ENCODE measurements around the gene C14orf119. TPM values are rescaled to one million over a fixed set of nuclear protein-coding genes. Genes with fewer than 3 reads are reported as not detected.
A peak's percentile ranks its signal among the peaks of the same experiment; 100 is the strongest.

The C14orf119 gene
- total RNA-seq, 1 donor from 2014 or later: 37.5 TPM

GRCh38 chr14:23115039-23115731 lies 19.9 kb downstream of the C14orf119 start:
- Histone ChIP-seq H3K4me2 (no peak overlapping the region), H2AFZ (replicated peaks) (no peak overlapping the region), H4K20me1 (ENCODE audit: low read depth) (no peaks in the 10 kb centered on the region), H3K79me2 (ENCODE audit: low read depth) (no peaks in the 10 kb centered on the region), H3K4me3 (no peak overlapping the region), H3K9me3 (ENCODE audit: low read depth) (no peaks in the 10 kb centered on the region), H3K9ac (no peak overlapping the region), H3K4me1 (peaks cover 24% of the 10 kb centered on the region), H3K27ac (no peak overlapping the region), H3F3A (ENCODE audit: low read depth) (peaks cover 6% of the 10 kb centered on the region), H3K36me3 (no peaks in the 10 kb centered on the region), H3K27me3 (peaks cover 12% of the 10 kb centered on the region)
- Mint-ChIP-seq H3K4me3 (no peak overlapping the region), H3K9me3 (no peaks in the 10 kb centered on the region), H3K27me3 (ENCODE audit: insufficient read depth, low read depth) (peaks cover 4% of the 10 kb centered on the region), H3K4me1 (peaks cover 22% of the 10 kb centered on the region), H3K36me3 (no peaks in the 10 kb centered on the region), H3K27ac (no peak overlapping the region)
- no peak for DNase-seq (ENCODE audit: low spot score)
- no peak for TF ChIP-seq CTCF (IDR thresholded peaks at IDR 0.05)
- no peak for TF ChIP-seq EZH2 (IDR thresholded peaks at IDR 0.05)
- no peak for TF ChIP-seq EZH2phosphoT487 (IDR thresholded peaks at IDR 0.05)

- no peaks in the 10 kb centered on the region for H3K9me3 Mint-ChIP-seq
- no peak for DNase-seq (ENCODE audit: low spot score)
- H3K9ac ChIP-seq: no peak overlapping the region
These were observed 20.6 kb downstream of the C14orf119 start for GRCh38 chr14:23115918-23116317.

GRCh38 chr14:23117371-23118020 lies 22.2 kb downstream of the C14orf119 start:
- no peaks in the 10 kb centered on the region for H3K9me3 ChIP-seq (ENCODE audit: low read depth)
- H3K36me3 Mint-ChIP-seq: no peaks in the 10 kb centered on the region
- H3K27me3 ChIP-seq: no peaks in the 10 kb centered on the region
- no peak overlapping the region for H3K4me3 Mint-ChIP-seq
- no peak overlapping the region for H3K4me3 ChIP-seq
- no peak overlapping the region for H3K9ac ChIP-seq
- no peaks in the 10 kb centered on the region for H3K9me3 Mint-ChIP-seq
- H4K20me1 ChIP-seq (ENCODE audit: low read depth): no peaks in the 10 kb centered on the region
- H3F3A ChIP-seq (ENCODE audit: low read depth): peaks cover 12% of the 10 kb centered on the region
- H3K4me2 ChIP-seq: no peak overlapping the region
- no peaks in the 10 kb centered on the region for H3K36me3 ChIP-seq
- H3K27ac ChIP-seq: no peak overlapping the region
- peak overlapping the region; percentile 30 for H3K27ac Mint-ChIP-seq
- H3K4me1 ChIP-seq: peaks cover 27% of the 10 kb centered on the region
- no peaks in the 10 kb centered on the region for H3K79me2 ChIP-seq (ENCODE audit: low read depth)
- no peak for DNase-seq (ENCODE audit: low spot score)
- H3K27me3 Mint-ChIP-seq (ENCODE audit: insufficient read depth, low read depth): peaks cover 6% of the 10 kb centered on the region
- no peak for TF ChIP-seq CTCF (IDR thresholded peaks at IDR 0.05)
- no peak for TF ChIP-seq EZH2phosphoT487 (IDR thresholded peaks at IDR 0.05)
- no peak for TF ChIP-seq EZH2 (IDR thresholded peaks at IDR 0.05)
- no peak overlapping the region for H2AFZ ChIP-seq (replicated peaks)
- peaks cover 44% of the 10 kb centered on the region for H3K4me1 Mint-ChIP-seq

More at GRCh38 chr14:23115918-23116317, 20.6 kb downstream of the C14orf119 start:
- no peak overlapping the region for H3K27ac Mint-ChIP-seq
- no peak overlapping the region for H3K4me2 ChIP-seq
- H3K36me3 ChIP-seq: no peaks in the 10 kb centered on the region
- peaks cover 25% of the 10 kb centered on the region for H3K4me1 ChIP-seq
- peaks cover 29% of the 10 kb centered on the region for H3K4me1 Mint-ChIP-seq
- H3F3A ChIP-seq (ENCODE audit: low read depth): peaks cover 6% of the 10 kb centered on the region
- no peaks in the 10 kb centered on the region for H4K20me1 ChIP-seq (ENCODE audit: low read depth)
- no peaks in the 10 kb centered on the region for H3K36me3 Mint-ChIP-seq
- peaks cover 10% of the 10 kb centered on the region for H3K27me3 ChIP-seq
- no peaks in the 10 kb centered on the region for H3K79me2 ChIP-seq (ENCODE audit: low read depth)
- H2AFZ ChIP-seq (replicated peaks): no peak overlapping the region
- no peak for TF ChIP-seq EZH2phosphoT487 (IDR thresholded peaks at IDR 0.05)
- TF ChIP-seq CTCF (IDR thresholded peaks at IDR 0.05): no peak
- TF ChIP-seq EZH2 (IDR thresholded peaks at IDR 0.05): no peak
- no peaks in the 10 kb centered on the region for H3K9me3 ChIP-seq (ENCODE audit: low read depth)
- H3K4me3 Mint-ChIP-seq: no peak overlapping the region
- no peak overlapping the region for H3K4me3 ChIP-seq
- no peak overlapping the region for H3K27ac ChIP-seq
- H3K27me3 Mint-ChIP-seq (ENCODE audit: insufficient read depth, low read depth): peaks cover 6% of the 10 kb centered on the region

Data from neural progenitor cell (in vitro differentiated cells).